Transverse colon (tissue), 4 donors: ENCODE results near the gene RPL10.

Source experiments
- CTCF ChIP-seq, 5 experiments: fragments of 200-600 bp in 3 of 5; fragments of 450-650 bp in 2 of 5; sonication (generic) in 3 of 5; IDR thresholded peaks; 1 replicate in 2 of 5; 2 replicates in 3 of 5; pipeline ENCODE4 v1.5.1; 2016 to 2017; ENCODE audit warnings: antibody characterized with exemption in 5 of 5, inconsistent platforms in 3 of 5, mild to moderate bottlenecking in 2 of 5, moderate library complexity in 1 of 5
- EP300 ChIP-seq: sonication (generic); formaldehyde crosslinking; IDR thresholded peaks from one replicate; pipeline ENCODE4 v1.6.1; 2017; ENCODE audit warnings: antibody characterized with exemption, low read depth
- POLR2A ChIP-seq: fragments of 450-650 bp; IDR thresholded peaks from one replicate; pipeline ENCODE4 v1.6.1; 2016; ENCODE audit warnings: antibody characterized with exemption, mild to moderate bottlenecking, moderate library complexity
- POLR2AphosphoS5 ChIP-seq, 3 donors: sonication (generic); formaldehyde crosslinking; IDR thresholded peaks; one replicate each; pipeline ENCODE4 v1.6.1; 2016; ENCODE audit warnings: antibody characterized with exemption in 3 of 3

- TF ChIP-seq CTCF (IDR thresholded peaks at IDR 0.05) = no peak
- TF ChIP-seq POLR2A = no peak
- no peak for TF ChIP-seq POLR2AphosphoS5 (IDR thresholded peaks at IDR 0.05)
- no peak for TF ChIP-seq EP300
Measured at GRCh38 chrX:154417157-154417556, 19.0 kb downstream of the RPL10 start.
